SIG-M5 (cell line): ENCODE measurements around the gene RELA.
"Not testable (repeated sequence)": the region's sequence is repeated elsewhere in the genome, so short reads cannot be mapped to it uniquely, and the experiment has no call there.

Experiments used
- DNase-seq: peaks from one replicate; lab custom pipeline; 2025; lab: John Stamatoyannopoulos, UW

Gene RELA

GRCh38 chr11:65648997-65649493 is 13.7 kb downstream of the RELA start:
- no peak for DNase-seq

- no peak for DNase-seq
Observed at GRCh38 chr11:65646958-65647701, 15.6 kb downstream of the RELA start.

- no peak for DNase-seq
Observed at GRCh38 chr11:65646288-65646957, 16.3 kb downstream of the RELA start.

GRCh38 chr11:65645710-65646109 is 17.0 kb downstream of the RELA start:
- DNase-seq = no peak

GRCh38 chr11:65644837-65645236 is 17.9 kb downstream of the RELA start:
- no peak for DNase-seq

GRCh38 chr11:65643971-65644370 is 18.7 kb downstream of the RELA start:
- DNase-seq = no peak

- DNase-seq = no peak
Observed at GRCh38 chr11:65642014-65642671, 20.6 kb downstream of the RELA start.

- DNase-seq = no peak
Observed at GRCh38 chr11:65641297-65642013, 21.3 kb downstream of the RELA start.

GRCh38 chr11:65640483-65641296 is 22.0 kb downstream of the RELA start:
- no peak for DNase-seq

- DNase-seq = no peak
Observed at GRCh38 chr11:65639623-65640482, 22.9 kb downstream of the RELA start.

GRCh38 chr11:65639228-65639597 is 23.5 kb downstream of the RELA start:
- not testable (repeated sequence) for DNase-seq

- no peak for DNase-seq
Observed at GRCh38 chr11:65637794-65638419, 24.8 kb downstream of the RELA start, which contains the start of gene SIPA1. TSS of gene SIPA1 (plus strand) at chr11:65638101. CDS start at chr11:65640922, 2,821 bp downstream.

GRCh38 chr11:65637032-65637557 is 25.6 kb downstream of the RELA start:
- no peak for DNase-seq

GRCh38 chr11:65636108-65637031 is 26.3 kb downstream of the RELA start:
- no peak for DNase-seq

- no peak for DNase-seq
Observed at GRCh38 chr11:65634905-65635731, 27.6 kb downstream of the RELA start.

GRCh38 chr11:65634440-65634839 is 28.3 kb downstream of the RELA start:
- no peak for DNase-seq

GRCh38 chr11:65634109-65634436 is 28.6 kb downstream of the RELA start:
- DNase-seq = no peak
